IPS-18a (cell line): Measurements from ENCODE around the gene CTDSPL.

Experiments
- H3K27ac ChIP-seq: one replicate; pipeline ENCODE4 v1.5.1; 2013; ENCODE audit warnings: low read length
- H3K27me3 ChIP-seq: one replicate; pipeline ENCODE4 v1.6.1; 2013; ENCODE audit warnings: mild to moderate bottlenecking, low read length; ENCODE audit not compliant: control insufficient read depth, insufficient read depth
- H3K36me3 ChIP-seq: one replicate; pipeline ENCODE4 v1.6.1; 2013; ENCODE audit warnings: low read depth, low read length; ENCODE audit not compliant: control insufficient read depth
- H3K4me1 ChIP-seq: one replicate; pipeline ENCODE4 v1.6.1; 2013; ENCODE audit warnings: low read depth, low read length; ENCODE audit not compliant: control insufficient read depth
- H3K4me3 ChIP-seq: one replicate; pipeline ENCODE4 v1.5.1; 2013; ENCODE audit warnings: low read length
- H3K9ac ChIP-seq: one replicate; pipeline ENCODE4 v1.6.1; 2013; ENCODE audit warnings: mild to moderate bottlenecking, low read length, moderate library complexity
- H3K9me3 ChIP-seq: one replicate; pipeline ENCODE4 v1.6.1; 2013; ENCODE audit warnings: low read depth, low read length; ENCODE audit not compliant: control insufficient read depth

CTDSPL gene

DNA sequence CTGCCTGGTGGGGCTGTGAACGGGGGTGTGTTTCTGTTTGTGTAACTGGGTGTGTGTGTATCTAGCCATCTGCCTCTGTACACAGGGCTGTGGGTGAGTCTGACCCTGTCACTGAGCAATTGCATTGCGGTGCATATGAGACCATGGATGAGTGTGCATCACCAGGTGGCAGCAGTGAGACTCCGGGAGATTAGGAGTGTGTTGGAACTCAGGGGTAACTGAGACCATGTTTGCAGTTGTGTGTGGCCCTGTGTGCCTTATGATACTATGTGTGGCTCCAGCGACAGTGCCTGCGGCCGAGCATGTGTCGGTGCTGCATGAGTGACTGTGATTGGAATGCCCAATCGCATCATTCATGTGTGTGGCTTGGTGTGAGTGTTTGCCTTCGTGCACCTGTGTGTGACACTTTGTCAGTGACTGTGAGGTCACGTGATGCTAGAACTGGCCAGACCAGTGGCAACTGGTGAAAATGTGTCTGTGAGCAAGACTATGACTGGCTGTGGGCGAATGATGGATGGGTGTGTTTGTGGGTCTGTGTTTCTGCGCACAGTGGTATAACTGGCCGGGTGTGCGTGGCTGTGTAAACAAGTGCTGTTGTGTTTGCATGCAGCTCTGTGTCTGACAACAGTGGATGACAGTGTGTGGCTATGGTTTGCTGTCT lies 142.9 kb downstream of the CTDSPL start:
- Histone ChIP-seq H3K36me3 (peaks cover 10% of the 10 kb centered on the region), H3K27ac (no peak overlapping the region), H3K4me3 (no peak overlapping the region), H3K9ac (no peak overlapping the region), H3K27me3 (no peaks in the 10 kb centered on the region), H3K9me3 (no peaks in the 10 kb centered on the region), H3K4me1 (no peaks in the 10 kb centered on the region)

DNA sequence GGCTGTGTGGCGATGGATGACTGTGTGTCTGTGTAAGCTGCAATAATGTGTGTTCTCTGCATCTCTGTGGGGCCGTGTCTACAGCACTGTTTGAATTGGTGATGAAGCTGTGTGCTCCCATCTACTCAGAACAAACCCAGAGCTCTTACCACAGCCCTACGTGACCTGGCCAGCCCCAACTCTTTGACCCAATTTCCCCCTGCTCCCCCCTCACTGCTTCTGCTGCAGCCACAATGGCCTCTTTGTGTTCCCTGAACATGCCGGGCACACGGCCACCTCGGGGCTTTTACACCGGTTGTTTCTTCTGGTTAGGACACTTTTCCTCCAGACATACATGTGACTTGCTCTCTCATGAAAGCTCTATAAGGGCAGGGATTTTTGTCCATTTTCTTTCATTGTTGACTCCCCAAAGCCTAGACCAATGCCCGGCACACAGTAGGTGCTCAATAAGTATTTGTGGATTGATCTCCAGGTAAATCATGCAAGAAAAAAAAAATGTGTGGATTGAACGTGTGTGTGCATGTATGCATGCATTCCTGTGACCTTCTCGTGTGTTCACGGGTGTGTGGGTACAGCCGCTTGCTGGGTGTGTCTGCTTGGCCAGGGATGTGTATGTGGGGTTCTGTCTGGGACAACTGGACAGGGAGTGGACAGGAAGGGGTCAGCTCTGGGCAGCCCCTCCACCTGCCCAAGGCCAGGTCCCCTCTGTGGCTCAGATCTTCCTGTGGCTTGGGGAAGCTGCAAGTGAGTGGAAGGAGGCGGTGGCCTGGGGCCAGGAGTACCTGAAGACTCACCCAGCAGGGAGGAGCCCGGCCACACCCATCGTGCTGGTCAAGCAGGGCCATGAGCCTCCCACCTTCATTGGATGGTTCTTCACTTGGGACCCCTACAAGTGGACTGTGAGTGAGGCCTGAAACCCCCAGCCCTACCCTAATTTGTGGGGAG lies 143.7 kb downstream of the CTDSPL start:
- H3K4me1 ChIP-seq: no peaks in the 10 kb centered on the region
- H3K36me3 ChIP-seq: peaks cover 10% of the 10 kb centered on the region
- H3K9ac ChIP-seq: no peak overlapping the region
- no peaks in the 10 kb centered on the region for H3K27me3 ChIP-seq
- H3K9me3 ChIP-seq: no peaks in the 10 kb centered on the region
- no peak overlapping the region for H3K27ac ChIP-seq
- no peak overlapping the region for H3K4me3 ChIP-seq

DNA sequence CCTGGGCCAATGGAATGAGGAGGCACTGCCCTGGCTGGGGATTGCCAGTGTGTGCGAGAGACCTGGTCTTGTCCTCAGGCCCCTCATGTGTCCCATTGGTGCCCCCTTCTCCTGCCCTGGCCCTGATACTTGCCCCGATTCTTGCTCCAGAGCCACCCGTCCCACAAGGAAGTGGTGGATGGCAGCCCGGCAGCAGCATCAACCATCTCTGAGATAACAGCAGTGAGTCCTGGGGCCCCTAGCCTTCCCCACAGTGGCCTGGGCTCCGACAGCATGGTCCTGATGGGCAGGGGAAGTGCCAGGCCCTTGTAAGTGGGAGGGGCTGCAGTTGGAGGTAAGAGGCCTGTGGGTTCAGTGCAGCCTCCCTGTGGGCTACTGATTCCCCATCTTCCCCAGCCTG lies 144.4 kb downstream of the CTDSPL start:
- Histone ChIP-seq H3K9ac (no peak overlapping the region), H3K4me3 (no peak overlapping the region), H3K36me3 (peaks cover 10% of the 10 kb centered on the region), H3K9me3 (no peaks in the 10 kb centered on the region), H3K27me3 (no peaks in the 10 kb centered on the region), H3K4me1 (no peaks in the 10 kb centered on the region), H3K27ac (no peak overlapping the region)

- Histone ChIP-seq H3K27ac (no peak overlapping the region), H3K27me3 (no peaks in the 10 kb centered on the region), H3K9ac (no peak overlapping the region), H3K4me3 (no peak overlapping the region), H3K4me1 (no peaks in the 10 kb centered on the region), H3K36me3 (peaks cover 10% of the 10 kb centered on the region), H3K9me3 (no peaks in the 10 kb centered on the region)
Observed at GRCh38 chr3:38006445-38006995, 144.8 kb downstream of the CTDSPL start.

- Histone ChIP-seq H3K9me3 (no peaks in the 10 kb centered on the region), H3K9ac (no peak overlapping the region), H3K4me3 (no peak overlapping the region), H3K27me3 (no peaks in the 10 kb centered on the region), H3K27ac (no peak overlapping the region), H3K4me1 (no peaks in the 10 kb centered on the region), H3K36me3 (peaks cover 10% of the 10 kb centered on the region)
Observed at GRCh38 chr3:38007754-38008090, 146.0 kb downstream of the CTDSPL start.

DNA sequence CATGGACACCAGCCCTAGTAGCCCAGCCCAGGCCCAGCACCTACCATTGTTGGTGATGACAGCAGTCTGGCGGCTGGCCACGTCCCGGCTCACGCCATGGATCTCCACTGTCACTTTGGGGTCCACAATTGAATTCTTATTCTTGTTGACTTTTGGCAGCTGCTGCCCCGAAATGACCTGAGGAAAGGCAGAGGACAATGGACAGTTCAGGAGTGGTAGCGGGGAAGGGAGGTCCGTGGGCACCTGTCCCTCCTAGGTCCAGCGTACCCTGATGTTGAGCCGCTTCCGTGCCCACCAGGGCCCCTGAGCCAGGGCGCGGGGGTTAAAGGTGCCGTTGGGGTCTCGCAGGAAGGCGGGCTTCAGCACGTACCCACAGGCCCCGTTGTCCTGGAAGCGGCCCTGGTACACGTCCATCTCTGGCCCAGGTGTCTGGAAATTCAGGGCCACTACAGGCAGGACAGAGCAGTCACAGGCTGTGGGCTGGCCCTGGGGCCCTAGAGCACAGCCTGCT lies 146.6 kb downstream of the CTDSPL start:
- Histone ChIP-seq H3K27ac (no peak overlapping the region), H3K27me3 (no peaks in the 10 kb centered on the region), H3K36me3 (peaks cover 10% of the 10 kb centered on the region), H3K9me3 (no peaks in the 10 kb centered on the region), H3K9ac (no peak overlapping the region), H3K4me1 (no peaks in the 10 kb centered on the region), H3K4me3 (no peak overlapping the region)

GRCh38 chr3:38008971-38009580 lies 147.4 kb downstream of the CTDSPL start:
- no peaks in the 10 kb centered on the region for H3K27me3 ChIP-seq
- H3K9ac ChIP-seq: no peak overlapping the region
- H3K4me3 ChIP-seq: no peak overlapping the region
- H3K36me3 ChIP-seq: peaks cover 10% of the 10 kb centered on the region
- no peaks in the 10 kb centered on the region for H3K4me1 ChIP-seq
- H3K9me3 ChIP-seq: no peaks in the 10 kb centered on the region
- H3K27ac ChIP-seq: no peak overlapping the region

GRCh38 chr3:38009807-38010591 lies 148.3 kb downstream of the CTDSPL start:
- Histone ChIP-seq H3K4me3 (no peak overlapping the region), H3K27ac (no peak overlapping the region), H3K27me3 (no peaks in the 10 kb centered on the region), H3K36me3 (peaks cover 14% of the 10 kb centered on the region), H3K4me1 (no peaks in the 10 kb centered on the region), H3K9ac (no peak overlapping the region), H3K9me3 (no peaks in the 10 kb centered on the region)

GRCh38 chr3:38011111-38011510 lies 149.4 kb downstream of the CTDSPL start:
- H3K27me3 ChIP-seq: no peaks in the 10 kb centered on the region
- no peaks in the 10 kb centered on the region for H3K4me1 ChIP-seq
- no peak overlapping the region for H3K9ac ChIP-seq
- H3K27ac ChIP-seq: no peak overlapping the region
- no peaks in the 10 kb centered on the region for H3K9me3 ChIP-seq
- H3K4me3 ChIP-seq: no peak overlapping the region
- H3K36me3 ChIP-seq: peaks cover 22% of the 10 kb centered on the region

DNA sequence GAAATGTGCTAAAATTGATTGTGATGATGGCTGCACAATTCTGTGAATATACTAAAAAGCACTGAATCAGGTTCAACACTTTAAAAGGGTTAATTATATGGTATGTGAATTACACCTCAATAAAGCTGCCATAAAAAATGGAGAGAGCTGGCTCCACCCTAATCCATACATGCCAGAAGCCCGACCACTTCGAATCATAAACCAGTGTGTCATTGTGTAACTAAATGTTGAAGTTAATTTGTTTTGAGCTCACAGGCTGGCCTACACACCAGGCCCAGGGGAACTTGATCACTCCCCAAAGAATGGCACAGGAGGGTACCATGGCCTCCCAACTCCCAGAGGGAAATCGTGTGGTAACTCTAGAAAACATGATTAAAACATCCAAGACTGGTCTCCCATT lies 153.8 kb downstream of the CTDSPL start:
- Histone ChIP-seq H3K9me3 (no peaks in the 10 kb centered on the region), H3K9ac (no peak overlapping the region), H3K27me3 (no peaks in the 10 kb centered on the region), H3K36me3 (peaks cover 12% of the 10 kb centered on the region), H3K4me1 (no peaks in the 10 kb centered on the region), H3K4me3 (no peak overlapping the region), H3K27ac (no peak overlapping the region)

- H3K9me3 ChIP-seq: no peaks in the 10 kb centered on the region
- H3K4me3 ChIP-seq: no peak overlapping the region
- H3K9ac ChIP-seq: no peak overlapping the region
- H3K27me3 ChIP-seq: no peaks in the 10 kb centered on the region
- H3K27ac ChIP-seq: no peak overlapping the region
- peaks cover 12% of the 10 kb centered on the region for H3K36me3 ChIP-seq
- H3K4me1 ChIP-seq: no peaks in the 10 kb centered on the region
Observed at GRCh38 chr3:38015984-38016383, 154.3 kb downstream of the CTDSPL start.
